Fibroblast of peridontal ligament (primary cell): ENCODE data around the gene ACRBP.

Experiments used
- DNase-seq: peaks from one replicate; pipeline ENCODE4 v3.0.0-alpha.2; 2010; ENCODE audit errors: extremely low read depth

ACRBP gene

DNA sequence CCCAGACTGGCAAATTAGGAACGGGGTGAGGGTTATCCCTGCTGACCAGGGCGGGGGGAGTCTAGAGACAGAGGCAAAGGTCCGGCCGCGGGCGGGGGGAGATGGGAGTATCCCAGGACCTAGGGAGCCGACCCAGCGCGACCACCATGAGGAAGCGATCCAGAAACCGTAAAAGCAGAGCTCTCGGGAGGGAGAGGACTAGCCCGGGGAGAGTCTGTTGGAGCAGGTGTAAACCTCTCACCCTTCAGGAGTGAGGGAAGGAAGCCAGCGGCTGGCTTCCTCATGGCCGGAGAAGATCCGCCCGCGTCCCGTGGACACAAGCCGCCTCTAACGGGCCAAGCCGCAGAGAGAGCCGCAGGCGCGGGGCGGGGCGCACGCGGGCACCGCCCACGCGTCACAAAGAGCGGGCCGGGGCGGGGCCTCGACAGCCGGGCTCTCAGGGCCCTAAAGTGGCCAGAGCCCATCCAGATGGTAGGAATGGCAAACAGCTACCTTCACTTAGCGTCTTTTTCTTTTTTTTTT is at the start of gene ACRBP:
Gene ACRBP (minus strand): TSS at position 350 of the 522 bp plus-strand sequence. CDS start 66 bp downstream, at position 284.
- no peak for DNase-seq

DNA sequence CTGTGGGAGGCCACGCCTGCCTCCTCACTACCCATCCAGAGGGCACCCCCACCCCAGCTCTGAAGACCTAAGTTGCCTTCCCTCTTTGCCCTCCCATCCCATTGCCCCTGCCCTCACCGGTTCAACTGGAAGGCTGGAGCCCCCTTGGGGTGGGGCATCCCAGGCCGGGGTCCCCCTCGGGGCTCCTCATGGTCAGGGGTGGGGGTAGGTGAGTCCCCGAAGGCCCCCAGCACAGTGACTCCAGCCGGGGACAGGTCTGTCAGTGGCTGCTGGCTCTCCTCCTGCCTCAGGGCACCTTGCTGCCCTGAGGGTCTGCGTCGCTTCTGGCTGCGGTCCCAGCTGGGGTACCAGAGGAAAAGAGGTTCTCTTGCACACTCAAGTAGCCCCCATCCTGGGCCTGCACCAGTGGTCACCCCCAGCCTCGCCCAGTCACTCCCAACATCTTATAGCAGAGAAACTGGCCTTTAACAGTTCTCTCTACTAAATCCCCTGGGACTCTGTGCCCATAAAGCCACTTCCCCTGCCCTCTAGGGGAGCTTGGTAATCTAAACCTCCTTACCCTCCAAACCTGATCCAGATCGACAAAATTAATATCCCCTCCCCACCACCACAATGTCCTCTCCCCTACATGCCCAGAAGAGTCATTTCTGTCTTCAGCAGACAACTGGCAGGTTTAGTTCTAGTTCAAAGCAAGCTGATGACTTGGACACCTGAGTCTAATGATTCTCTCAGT is 48.2 kb upstream of the ACRBP start:
- no peak for DNase-seq

DNA sequence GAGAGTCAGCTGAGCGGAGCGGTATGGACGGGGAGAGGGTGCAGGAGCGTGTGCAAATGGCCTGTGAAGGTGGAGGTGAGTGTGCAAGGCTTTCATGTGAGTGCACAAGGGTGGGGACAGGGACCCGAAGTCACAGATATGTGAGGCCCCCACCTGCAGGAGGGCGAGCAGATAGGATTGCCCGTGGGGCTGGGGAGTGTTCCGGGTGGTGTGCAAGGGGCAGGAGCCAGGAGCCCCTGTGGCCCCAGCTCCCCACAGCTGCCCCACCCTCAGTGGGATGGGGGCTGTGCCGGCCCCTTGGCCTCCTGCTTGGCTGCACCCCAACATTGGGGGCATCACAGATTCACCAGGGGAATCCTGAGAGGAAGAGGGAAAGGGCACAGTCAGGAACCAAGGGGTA is 47.5 kb upstream of the ACRBP start:
- no peak for DNase-seq

DNA sequence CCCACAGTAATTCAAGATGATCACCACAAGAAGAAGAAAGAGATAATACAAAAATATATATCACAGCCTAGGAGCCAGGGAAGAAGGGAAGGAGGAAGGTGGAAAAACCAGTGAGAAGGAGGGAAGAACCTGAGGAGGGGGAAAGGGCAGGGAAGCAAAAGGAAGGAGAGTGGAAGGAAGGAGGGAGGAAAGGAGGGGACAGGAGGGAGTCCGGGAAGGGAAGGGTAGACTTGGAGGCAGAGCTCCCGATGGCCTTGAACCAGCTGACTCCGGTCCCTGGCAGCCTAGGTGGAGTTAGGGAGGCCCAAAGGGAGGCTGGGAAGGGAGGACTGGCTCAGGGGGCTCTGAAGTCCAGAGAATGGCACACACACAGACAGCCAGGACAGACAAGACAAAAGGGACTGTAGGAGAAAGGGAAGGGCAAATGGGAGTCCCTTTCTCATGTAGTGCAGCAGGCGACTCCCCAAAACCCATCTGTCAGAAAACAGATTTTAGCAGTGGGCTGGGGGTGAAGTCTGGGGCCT is 46.7 kb upstream of the ACRBP start:
- DNase-seq = no peak

DNA sequence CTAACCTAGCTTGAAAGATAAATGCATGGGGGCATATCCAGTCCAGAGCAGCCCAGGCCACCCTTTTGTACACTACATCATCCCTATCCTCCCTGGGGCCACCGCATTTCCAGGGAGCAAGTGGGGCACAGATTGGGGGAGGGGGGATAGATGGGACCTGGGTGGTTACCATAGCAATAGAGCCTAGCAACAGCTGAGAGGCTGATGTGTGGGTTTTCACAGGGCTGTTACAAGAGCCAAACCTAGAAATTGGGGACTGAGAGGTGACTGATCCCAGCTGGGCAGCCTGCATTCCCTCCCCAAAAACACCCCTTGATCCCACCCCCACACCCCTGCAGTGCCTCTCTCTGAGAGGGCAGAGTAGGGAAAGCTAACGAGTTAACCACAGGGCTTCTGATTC is 45.7 kb upstream of the ACRBP start:
- DNase-seq = no peak

DNA sequence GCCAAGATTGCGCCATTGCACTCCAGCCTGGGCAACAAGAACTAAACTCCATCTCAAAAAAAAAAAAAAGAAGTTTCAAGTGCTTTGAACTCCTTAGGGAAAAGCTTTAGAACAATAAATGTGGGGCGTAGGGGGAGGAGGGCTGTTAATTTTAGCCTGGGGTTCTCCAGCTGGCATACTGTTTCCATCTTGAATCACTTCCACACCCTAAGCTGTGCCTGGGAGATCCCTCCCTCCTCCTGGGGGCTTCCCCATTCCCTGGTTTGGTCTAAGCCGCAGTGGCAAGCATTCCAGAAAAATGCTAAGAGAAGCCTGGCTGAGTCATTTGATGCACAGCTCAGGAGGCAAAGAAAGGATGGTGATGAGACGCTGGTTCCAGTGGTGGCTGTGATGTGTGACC is 44.2 kb upstream of the ACRBP start:
- DNase-seq = peak; percentile 78

DNA sequence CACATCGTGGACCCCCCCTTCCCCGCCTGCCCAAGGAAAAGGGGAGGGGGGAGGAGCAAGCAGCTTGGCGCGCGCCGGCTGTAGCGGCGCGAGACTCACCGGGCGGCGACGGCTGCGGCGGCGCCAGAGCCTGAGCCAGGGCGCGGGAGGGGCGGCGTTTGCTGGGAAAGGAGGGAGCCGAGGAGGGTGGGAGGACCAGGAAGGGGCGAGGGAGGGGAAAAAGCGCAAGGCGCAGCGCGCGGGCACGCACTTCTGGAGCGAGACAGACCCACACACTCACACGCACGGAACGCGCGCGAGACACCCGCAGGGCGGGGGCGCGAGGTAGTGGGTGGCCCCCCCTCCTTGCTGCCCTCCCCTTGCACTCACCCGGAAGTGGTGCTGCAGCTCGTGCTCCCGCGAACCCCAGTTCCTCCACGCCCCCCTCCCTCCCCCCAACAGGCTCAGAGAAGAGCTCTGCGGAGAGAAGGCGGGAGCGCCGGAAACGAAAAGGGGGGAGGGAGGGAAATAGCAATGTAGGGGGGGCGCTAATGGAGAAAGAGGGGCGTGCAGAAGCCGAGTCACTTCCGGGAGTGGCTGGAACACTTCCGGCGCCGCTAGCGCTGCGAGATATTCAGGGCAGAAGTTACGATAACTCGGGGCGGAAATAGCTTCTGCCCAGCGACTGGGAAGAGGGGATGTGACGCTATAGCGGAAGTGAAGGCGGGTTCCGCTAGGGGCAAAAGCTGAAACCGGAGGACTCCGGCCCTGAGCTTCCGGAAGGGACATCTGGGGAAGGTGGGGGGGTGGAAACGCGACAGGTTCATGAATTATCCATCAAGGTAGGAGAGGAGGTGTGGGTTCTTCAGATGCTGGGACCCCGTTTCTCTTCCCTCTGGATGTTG is 42.0 kb upstream of the ACRBP start, which contains the start of gene ZNF384:
Gene ZNF384 (minus strand): TSS at position 377 of the 884 bp plus-strand sequence. CDS start 9,855 bp downstream, outside the sequence.
- peak; percentile 99 for DNase-seq

DNA sequence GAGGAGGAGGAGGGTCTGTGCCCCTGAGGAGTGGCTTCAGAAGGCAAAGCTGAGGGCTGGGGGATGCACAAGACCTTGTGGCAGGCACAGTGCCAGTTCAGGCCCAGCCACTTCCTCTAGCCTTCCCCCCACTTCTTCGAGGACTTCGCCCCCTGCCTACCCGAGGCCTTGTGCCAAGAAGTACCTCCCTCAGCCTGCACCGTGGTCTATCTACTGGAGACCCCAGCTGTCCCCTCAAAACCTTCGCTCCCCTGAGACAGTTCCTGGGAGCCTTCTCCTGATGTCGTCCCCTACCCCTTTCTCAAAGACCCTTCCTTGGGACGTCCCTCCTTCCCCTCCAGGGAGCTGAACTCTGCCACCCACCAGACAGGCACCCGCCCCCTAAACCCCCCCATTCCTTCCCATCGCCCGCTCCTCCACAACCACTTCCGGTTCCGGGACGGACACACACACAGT is 41.3 kb upstream of the ACRBP start:
- DNase-seq = no peak

DNA sequence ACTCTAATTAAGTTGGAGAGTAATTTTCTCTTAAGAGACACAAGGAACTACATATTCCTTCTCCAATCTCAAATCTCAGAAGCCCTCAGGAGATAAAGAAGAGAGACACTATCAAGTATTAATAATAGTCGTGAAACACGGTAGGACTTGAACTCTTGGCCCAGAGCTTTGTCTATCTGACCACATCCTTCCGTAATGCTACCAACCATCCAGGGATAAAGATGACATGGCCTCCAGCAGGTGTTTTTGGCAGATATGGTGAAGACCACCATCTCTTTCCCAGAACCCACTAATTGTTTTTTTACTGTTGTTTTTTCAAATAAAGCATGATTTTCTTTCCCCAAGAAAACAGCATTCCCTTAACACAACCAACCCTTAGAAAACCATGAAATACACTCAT is 38.6 kb upstream of the ACRBP start:
- DNase-seq = no peak

DNA sequence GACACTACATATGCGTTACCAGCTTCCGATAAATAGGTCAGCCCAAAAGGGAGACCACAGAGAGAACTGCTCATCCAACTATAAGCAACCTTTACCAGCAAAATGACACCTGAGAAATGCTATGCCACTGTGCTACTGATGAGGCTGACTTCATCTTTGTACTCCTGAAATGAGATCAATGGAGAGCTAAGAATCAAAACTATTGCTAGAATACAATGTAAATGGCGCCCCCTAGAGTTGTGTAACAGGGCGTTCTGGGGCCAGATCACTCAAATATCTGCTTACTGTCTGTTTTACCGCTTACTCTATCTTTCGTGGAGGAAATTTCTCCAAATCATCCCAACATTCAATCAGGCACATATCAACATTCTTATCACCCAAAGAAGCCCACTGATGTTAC is 37.4 kb upstream of the ACRBP start:
- DNase-seq = peak; percentile 45

DNA sequence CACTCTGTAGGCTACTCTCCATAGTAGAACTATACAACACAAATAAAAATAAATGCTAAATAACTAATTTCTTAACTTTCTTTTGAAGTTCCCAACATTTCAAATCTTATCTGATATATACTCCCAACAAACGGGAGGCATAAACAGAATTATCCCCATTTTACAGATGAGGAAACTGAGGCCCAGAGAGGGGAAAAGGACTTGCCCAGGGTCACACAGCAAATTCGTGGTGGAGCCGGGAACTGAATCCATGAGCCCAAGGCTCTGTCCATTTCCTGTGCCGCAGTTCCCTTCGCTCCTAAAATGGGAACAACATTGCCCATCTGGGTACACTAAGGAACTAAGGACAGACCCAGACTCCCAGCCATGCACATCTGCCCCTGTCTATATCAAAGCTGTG is 29.7 kb upstream of the ACRBP start:
- DNase-seq = no peak

DNA sequence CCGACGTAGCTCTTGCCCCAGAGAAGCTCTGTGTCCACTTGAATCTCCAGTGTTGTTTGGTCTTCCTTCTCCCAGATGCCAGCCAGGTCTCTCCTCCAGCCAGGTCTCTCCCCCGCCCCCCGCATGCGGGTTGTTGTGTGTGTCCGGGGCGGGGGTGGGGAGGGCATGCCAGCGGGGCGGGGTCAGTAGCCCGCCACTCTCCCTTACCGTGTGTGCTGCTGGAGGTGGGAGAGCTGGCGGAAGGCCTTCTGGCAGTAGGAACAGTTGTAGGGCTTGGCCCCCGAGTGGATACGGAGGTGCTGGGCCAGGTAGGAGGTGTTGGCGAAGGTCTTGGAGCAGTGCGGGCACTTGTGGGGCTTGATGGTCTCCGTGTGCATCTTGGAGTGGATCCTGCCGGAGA is 24.9 kb upstream of the ACRBP start:
- DNase-seq = no peak

DNA sequence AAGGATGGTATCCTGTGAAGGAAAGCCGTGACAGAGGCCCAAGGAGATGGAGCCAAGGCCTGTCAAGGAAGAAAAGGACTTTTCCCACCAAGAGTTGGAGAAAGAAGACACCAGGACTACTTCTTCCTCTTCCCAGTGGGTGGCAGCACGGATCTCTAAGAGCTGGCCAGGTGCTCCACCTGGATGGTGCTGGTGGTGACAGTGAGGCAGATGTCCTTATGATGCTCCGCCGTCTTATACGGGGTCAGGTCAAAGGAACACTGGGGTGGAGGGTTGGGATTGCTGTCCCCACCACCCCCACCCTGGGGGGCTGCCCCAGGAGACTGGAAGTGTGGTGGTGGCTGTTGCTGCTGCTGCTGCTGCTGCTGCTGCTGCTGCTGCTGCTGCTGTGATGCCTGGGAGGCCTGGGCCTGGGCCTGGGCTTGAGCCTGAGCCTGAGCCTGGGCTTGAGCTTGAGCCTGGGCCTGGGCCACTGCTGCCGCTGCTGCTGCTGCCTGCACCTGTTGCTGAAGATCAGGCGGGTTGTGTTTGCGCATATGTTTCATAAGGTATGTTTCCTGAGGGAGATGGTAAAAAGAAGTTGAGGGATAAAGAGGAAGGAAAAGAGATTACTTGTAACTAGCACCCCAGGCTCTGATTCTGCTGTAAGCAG is 20.5 kb upstream of the ACRBP start:
- no peak for DNase-seq

DNA sequence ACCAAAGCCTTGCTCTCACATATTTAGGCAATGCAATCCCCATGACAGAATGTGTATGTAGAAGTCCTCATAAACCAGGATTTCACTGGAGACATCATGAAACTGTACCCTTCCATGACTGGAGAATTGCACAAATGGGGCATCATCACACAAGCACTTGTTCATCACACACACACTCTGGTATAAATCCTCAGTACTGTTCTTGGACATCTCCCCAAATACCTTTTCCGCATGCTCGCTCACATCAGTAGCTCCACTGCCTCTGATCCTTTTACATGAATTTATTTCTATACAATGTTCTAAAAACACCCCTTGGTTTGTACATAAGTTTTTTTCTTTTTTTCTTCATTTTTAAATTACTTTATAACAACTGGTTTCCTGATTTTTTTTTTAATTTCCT is 19.0 kb upstream of the ACRBP start:
- no peak for DNase-seq

DNA sequence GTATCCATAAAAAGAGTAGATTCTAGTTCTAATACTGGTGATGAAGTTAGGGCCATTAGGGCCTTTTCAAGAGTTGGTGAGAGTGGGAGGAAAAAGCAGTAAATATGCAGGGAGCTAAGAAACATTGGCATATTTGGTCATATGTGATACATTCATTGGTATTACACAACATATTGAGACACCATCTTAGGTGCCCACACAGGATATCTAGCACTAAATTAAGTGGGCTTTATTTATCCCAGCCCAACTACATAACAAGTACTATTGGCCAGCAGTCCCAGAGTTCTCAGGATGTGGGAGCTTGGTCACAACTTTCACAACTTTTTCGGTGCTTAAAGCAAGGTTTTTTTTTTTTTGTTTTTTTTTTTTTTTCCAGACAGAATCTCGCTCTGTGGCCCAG is 17.7 kb upstream of the ACRBP start:
- no peak for DNase-seq

DNA sequence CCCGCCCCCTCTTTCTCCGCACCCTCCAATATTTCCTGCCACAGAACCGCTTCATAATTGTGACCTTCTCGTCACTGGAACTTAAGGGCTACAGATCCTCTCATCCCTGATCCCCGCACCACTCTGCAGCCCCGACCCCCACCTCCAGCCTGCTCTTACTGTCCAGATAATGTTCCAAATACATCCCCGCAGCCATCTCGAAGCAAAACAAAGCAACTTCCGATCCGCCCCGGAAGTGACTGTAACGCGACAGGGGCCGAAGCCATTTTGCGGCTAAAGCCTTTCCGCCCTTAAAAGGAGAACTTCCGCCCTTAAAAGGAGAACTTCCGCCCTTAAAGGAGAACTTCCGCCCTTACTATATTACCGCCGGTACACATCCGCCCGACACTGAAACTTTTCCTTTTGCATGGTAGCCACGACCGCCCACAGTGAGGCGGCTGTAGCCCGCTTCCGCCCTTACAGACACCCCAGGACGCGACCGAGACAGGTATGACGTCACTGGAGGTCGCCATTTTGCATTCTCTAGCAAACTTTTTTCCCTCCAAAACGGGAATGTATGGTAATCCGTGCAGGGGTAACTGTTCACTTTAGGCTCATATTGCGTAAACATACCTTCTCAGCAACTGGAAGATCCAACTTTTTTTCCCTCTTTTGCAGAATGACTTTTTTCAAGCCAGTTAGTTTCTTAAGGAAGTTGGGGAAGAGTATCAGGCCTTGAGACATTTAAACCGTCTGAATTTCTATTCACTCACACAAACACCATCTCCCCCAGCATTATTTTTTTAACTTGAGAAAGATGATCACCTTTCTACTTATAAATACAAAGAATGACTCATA is 15.9 kb upstream of the ACRBP start, which contains the start of gene ING4:
Gene ING4 (minus strand): TSS at position 214 of the 837 bp plus-strand sequence. CDS start 18 bp downstream, at position 196.
- DNase-seq = peak; percentile 99

DNA sequence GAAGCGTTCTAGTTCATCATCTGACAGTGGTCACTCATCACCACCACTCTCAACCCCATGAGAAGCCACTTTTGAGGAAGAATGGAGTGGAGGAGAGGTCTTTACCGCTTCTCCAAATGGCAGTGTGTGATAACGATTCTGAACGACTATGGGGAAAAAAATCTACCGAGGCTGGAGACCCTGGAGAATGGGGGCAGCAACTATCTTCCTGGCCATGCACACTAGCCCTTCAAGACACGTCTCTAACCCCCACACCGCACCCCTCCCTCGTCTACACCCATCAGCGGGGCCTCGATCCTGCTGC is 15.3 kb upstream of the ACRBP start:
- no peak for DNase-seq

DNA sequence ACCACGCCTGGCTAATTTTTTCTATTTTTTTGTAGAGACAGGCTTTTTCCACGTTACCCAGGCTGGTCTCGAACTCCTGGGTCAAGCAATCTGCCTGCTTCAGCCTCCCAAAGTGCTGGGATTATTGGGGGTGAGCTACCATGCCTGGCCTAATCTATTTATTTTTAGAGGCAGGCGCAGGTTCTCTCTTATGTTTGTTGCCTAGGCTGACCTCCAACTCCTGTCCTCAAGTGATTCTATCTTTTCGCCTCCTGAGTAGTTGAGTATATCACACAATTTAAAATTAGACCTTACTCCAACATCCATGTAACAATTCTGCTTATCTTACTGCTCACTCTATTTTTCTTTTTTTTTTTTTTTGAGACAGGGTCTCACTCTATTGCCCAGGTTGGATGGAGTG is 6.8 kb upstream of the ACRBP start:
- DNase-seq = no peak

DNA sequence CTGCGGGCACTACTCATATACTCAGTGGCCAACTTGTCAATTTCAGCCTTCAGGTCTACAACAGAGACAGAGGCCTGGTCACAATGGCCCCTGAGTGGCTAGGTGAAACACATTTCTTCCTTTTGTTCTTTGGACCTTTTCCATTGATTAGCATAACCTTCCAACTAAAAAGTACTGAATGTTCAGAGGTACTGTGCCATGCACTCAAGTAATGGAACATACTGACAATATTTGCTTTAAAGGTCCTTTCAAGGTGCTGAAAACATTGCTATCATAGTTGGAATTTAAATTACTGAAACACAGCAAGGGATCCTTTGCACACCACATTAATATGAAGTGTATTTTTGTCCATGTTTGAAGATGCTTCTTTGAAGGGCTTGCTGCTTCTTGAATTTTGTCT is 6.1 kb upstream of the ACRBP start:
- DNase-seq = no peak

DNA sequence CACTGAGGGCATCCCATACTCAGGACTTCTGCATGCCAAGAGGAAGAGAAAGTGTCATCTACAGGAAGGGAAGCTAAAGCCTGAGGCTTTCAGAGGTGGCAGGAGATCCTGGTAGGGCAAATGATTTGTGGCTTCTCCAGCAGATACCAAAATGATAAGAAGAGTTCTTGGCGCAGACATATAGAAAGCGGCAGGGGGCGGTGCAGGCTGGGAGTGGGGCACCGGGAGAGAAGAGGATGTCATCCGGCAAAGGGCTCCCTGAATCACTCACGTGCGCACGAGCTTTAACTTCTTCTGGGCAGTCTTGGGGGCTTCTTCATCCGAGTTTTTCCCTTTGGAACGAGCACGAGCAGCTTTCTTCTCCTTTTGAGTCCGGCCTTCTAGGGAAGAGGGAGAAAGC is 5.2 kb upstream of the ACRBP start:
- no peak for DNase-seq

DNA sequence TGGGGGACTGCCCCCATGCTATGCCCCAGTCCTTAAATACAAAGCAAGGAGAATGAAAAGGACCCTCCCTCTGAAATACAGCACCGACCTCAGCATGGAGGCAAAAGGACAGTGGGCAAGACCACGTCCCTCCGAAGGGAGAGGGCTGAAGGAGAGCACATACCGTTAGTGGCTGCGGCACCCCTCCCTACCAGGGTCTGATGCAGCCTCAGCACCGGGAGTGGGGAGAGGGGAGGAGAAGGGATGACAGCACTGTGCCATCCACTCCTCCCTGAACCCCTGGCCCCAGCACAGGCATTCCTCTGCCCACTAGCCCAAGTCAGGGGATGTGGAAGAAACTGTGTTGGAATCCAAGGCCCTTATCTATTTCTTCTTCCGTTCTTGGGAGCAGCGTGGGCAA is 3.6 kb upstream of the ACRBP start:
- no peak for DNase-seq
